HG03175 (cell line): ENCODE measurements around the gene OPN4.

Source experiments
- ATAC-seq: cut with Tn5 transposase; IDR thresholded peaks from one replicate; pipeline ENCODE4 v1.9.1; 2021; ENCODE audit warnings: mild to moderate bottlenecking, moderate library complexity; ENCODE audit not compliant: unreplicated experiment

Gene OPN4

DNA sequence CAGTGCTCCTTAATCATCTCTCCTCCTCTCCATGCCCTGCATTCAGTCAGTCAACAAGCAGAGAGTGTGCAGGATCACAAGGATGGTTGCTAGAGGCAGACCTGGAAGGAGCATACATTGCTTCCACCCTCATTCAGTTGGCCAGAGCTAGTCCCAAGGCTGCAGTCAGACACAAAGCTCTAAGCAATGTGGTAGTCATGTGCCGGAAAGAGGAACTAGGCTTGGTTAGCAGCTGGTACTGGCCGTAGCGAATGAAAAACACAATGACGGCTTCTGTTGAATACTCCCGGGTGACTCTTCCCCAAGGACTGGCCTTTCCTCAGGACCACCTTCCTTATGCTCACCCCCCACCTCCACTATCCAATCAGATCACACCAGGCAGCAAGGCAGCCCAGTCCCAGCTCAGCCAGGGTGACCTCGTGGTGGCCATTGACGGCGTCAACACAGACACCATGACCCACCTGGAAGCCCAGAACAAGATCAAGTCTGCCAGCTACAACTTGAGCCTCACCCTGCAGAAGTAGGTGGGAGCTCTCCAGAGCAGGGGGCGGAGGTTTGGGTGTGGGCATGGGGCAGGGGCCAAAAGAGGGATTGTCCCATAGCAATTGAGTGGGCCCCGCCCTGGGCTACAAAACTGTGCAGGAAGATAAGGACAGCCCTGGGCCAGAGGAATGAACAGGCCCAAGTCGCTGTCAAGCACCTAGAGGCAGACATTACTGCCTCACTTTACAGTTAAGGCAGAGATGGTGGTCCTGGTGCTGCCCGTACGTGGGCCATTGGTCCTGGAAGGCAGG lies 24.8 kb downstream of the OPN4 start:
- peak; percentile 61 for ATAC-seq

DNA sequence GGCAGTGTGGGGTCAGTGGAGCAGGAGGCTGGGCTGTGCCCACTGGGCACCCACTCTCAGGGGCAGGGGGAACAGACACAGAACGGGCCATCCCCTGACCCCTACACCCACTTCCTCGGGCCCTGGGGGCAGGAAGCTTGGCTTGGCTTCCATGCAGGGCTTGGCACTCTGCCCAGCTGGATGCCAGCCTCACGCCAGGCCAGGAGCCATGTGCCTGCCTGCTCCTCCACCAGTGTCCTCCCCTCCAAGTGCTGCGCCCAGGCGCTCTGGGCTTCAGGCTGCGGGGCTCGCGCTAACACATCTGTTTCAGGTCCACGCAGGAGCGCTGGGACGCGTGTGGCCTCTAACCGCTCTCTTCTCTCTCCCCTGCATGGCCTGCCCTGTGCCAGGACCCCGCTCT lies 26.7 kb downstream of the OPN4 start:
- no peak for ATAC-seq

DNA sequence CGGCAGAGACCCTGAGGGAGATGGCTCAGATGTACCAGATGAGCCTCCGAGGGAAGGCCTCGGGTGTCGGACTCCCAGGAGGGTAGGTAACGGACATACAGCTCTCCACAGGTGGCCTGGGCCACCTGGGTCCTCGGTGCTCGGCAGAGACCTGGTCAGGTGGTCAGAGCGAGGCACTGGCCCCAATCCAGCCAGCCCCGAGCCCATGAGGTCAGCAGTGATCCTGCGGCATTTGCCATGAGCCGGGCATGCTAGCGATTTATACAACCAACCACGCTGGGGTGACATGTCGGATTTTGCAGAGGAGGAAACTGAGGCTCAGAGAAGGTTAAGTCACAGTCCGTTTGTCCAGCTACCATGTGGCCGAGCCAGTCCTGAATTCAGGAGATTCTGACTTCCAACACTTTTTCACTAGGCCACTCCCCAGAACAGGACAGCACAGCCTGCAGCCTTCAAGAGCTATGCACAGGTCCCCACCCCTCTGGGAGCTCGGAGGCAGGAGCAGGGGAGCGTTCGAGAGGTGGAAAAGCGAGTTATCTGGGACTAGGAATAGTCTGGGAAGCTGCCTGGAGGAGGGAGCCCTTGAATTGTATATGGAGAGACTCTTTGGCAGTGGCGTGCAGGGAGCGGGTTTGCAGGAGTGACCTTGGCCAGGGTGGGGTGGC lies 27.5 kb downstream of the OPN4 start:
- no peak for ATAC-seq

DNA sequence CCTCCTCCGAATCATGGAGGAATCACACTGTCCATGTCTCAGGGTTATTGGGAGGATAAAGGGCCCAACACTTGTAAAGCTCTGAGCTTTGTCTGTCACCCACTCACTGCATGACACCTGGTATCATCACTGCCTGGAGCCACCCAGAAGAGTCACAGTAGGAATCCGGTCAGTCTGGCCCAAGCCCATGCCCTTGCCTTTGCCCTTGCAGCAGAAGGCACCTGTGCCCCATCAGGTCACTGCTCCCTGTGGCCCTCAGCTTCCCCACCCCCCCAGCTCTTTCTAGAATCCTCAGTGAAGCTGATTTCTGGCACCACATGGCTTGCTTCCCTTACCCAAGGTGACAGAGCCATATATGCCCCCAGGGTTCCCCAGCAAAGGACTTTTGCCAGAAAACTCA lies 28.3 kb downstream of the OPN4 start:
- ATAC-seq, result no peak

DNA sequence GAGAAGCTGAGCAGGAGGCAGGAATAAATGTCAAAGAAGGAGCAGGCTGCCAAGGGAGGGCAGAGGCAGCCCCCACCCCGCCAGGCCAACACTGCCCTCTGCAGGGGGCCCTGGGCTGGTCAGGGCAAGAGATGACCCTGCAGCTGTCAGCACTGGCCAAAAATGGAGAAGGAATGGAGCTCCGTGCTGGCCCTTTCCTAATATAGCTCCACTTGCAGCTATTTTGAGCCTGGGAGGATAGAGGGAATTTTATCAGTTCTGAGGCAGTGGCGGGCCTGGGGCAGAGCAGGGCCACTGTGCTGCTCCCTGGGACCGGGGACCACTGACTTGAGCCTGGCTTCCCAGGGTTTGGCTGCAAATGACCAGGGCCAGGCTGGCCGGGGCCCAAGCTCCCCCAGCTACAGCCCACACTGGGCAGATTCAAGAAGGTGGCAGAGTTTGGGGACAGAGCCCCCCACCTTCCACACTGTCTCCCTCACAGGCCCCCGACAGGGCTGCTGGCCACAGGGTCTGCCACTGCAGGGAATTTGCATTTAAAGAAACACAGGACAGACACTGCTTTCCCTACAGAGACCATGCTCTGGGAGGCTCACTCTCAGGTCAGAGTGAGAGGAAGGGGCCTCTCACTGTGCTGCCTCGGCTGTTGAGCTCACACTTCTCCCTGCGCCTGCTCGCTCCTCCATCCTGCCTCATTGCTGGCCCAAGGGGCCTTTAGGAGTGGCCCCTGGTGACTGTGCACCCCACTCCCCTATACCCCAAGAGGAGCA lies 30.2 kb downstream of the OPN4 start:
- ATAC-seq, result no peak

DNA sequence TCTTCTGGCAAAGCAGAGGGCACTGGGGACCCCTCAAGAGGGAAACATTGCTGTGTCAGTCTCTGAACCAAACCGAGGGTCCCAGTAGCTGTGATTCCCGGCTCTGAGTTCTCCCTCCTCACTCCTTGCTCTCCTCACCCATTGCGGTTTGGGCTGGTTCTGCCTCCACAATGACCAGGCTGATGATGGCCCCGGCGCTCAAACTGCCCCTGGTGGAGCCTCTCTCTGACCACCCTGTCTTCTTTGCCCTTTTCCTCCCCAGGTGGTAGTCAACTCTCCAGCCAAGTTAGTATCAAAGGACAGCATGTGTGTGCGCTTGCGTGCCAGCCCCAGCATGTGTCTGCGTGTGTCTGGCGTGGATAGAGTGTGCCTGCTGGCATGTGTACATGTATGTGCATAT lies 31.1 kb downstream of the OPN4 start:
- no peak for ATAC-seq

DNA sequence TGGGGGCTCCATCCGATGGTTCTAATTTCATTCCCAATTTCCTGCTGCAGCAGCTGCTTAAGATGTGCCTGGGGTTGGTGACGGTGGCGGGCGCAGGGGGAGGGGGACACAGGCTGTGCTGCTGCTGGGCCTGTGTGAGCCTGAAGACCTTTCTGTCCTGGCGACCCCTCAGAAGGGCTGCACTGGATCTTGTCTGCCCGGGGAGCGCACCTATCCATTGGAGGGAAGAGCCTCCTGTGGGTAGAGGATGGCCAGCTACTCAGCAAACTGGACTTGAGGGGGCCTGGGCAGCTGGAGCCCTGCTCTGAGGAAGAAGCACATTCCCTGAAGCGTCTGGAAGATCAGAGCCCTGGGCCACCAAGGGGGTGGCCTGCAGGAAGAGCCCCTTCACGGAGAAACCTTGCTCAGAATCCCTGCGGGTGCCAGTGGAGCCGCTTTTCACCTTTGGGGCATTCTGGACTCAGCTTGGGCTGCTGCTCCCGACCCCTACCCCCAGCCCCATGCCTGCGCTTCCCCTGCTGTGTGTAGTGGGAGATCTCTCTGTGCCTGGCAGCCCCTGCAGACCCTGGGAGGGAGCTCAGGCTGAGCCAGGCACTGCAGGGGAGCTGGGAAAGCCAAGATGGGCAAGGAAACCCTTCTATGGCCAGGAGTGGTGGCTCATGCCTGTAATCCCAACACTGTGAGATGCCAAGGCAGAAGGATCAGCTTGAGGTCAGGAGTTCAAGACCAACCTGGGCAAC lies 31.7 kb downstream of the OPN4 start:
- no peak for ATAC-seq

DNA sequence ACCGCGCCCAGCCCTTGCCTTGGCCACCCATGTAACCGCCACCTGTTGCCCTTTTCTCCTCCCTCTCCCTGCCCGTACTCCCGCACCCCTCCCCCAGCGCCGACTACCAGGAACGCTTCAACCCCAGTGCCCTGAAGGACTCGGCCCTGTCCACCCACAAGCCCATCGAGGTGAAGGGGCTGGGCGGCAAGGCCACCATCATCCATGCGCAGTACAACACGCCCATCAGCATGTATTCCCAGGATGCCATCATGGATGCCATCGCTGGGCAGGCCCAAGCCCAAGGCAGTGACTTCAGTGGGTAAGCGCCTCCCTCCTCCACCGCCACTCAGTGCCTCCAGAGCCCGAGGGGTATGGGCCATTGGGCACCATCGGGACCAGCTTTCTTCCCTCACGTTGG lies 32.6 kb downstream of the OPN4 start:
- no peak for ATAC-seq

DNA sequence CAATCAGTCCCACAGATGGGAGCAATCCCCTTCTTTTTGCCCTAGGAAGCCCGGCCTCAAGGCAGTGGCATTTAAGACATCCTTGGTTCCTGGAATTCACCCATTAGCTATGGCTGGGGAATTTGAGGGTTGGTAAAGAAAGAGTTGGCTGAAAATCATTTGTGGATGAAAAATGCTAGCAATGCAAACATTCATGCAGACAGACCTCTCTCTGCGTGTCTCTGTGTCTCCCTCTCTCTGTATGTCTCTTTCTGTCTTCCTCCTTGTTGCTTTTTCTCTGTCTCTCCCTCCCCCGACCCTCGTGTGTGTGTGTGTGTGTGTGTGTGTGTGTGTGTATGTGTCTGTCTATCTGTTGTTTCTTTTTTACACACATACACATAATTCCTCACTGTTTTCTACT lies 33.4 kb downstream of the OPN4 start:
- ATAC-seq, result no peak

DNA sequence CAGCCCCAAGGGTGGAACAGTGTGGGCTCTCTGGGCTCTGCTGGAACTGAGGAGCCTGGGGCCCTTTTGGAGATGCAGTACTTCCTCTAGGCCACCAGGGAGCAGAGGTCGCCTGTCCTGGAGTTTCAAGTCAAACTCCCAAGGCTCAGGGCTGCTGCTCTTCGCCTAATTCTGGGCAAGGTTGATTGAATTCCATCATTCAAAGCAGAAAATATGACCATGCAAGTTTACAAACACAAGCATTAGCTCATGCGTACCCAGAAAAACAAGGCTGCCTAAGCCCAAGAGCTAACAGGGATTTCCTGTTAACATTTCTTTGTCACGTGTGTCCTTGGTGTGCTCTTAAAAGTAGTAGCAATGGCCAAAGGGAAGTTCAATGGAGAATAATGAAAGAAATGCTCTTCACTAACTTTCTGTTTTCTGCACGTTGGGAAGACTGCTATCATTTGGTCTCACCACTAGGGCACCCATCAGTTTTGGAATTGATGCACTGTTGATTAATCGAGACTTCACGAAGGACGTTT lies 34.1 kb downstream of the OPN4 start:
- peak; percentile 90 for ATAC-seq

DNA sequence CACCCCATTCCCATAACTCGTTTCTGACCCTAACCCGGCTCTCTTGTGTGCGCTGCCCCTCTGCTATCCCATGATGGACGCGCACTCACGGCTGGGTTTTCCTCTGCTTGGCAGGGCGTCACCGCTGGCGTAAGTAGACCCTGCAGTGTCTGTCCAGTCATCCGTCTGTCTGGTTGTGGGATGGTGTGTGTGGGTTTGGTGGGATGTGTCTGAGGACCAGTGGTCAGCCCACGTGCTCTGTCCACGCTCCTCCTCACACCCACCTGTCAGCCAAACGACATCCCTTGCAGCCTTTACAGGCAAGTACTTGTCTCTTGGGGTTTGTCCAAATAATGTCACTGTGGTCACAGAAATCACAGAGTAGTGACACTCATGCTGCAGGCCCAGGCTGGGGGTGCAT lies 34.8 kb downstream of the OPN4 start:
- no peak for ATAC-seq

DNA sequence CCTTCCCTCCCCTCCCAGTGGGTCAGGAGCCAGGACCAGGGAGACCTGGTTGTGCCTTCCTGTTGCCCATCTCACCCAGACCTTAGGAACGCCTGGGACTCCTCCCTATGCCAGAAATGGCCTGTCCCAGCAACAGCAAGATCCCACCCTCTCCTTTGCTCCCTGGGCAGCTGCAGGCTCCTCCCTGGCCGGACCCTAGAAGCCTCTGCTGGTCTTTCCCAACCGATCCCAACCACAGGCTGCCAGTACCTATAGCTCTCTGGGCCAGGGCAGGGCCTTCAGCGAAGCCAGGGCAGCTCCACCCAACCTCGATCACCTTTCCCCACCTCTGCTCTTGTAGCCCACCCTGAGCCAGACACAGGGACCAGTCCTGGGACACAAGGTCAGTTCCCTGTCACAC lies 35.9 kb downstream of the OPN4 start:
- ATAC-seq, result no peak

DNA sequence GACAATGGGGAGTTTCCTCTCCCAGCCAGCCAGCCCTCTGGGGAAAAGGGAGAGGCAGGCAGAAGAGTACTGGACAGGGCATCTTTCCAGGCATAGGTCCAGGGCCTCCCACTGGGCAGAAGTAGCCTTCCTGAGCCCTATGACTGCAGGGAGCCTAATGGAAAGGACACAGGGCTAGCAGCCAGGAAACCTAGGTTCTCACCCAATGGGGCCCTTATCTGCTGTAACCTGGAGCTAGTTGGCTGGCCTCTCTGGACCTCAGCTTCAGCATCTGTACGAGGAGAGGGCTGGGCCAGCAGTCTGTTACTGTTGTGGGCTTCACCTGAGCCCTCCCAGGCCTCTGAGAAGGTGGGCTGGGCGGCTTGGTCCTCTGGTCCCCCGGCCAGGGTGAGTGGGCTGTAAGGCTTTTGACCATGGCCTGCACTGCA lies 36.3 kb downstream of the OPN4 start:
- no peak for ATAC-seq

DNA sequence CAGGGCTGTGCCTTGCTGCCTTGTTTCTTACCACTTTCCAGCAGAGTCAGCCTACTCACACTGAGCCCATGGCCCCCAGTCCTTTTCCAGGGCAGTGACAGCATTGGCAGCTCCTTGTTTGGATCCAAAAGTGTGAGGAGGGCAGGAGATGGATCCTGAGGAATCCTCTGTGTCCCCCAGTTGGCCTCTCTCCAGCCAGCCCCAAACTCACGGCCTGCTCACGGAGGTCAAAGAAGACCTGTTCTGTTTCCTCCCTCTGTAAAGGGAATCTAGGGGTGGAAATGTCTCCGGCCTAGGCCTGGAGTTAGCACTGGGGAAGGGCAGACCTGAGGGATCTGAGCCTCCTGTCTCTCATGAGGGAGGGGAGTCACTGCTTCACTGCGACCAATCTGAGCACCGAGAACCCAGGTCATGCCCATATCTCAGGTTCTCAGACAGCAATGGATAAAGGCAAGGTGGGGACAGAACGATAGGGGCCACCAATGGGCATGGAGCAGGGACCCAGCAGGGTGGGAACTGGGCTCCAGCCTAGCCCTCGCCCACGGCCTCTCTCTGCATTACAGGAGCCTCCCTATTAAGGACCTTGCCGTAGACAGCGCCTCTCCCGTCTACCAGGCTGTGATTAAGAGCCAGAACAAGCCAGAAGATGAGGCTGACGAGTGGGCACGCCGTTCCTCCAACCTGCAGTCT lies 37.1 kb downstream of the OPN4 start:
- ATAC-seq, result no peak

DNA sequence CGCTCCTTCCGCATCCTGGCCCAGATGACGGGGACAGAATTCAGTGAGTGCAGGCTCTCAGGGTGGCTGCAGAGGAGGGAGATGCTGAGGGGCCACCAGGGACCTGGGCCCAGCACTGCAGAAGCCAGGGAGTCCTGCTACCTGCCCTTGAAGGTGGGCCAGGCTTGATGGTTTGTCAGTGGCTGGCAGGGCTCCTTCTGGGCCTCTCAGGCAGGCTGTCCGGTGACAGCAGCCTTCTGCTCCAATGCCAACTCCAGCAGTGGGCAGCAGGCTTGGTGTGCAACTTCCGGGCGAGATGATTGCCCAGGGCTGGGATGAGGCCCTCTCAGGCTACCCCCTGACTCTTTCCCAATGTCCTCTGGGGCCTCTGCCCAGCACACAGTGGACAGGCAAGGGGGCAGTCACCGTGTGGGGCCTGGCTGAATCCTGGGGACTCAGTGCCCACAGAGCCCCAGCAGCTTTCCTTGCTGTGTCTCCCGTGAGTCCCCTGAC lies 37.7 kb downstream of the OPN4 start:
- no peak for ATAC-seq

DNA sequence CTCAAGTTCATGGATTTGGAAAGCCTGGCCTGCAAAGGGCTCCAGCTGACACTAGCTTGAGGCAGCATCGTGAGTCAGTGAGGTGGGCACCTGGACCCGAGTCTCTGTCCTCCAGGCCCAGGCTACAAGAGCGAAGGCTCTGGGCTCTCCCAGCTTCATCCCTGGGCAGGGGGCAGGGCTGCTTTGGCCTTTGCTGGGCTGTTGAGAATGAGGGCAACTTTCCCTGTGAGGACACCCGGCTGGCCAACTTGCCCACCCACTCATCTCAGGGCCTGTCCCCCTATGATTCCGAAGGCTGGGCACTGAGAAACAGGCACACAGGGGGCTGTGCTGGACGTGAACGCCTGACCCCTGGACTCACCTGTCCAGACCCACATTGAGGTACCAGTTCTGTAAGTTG lies 38.3 kb downstream of the OPN4 start:
- no peak for ATAC-seq

DNA sequence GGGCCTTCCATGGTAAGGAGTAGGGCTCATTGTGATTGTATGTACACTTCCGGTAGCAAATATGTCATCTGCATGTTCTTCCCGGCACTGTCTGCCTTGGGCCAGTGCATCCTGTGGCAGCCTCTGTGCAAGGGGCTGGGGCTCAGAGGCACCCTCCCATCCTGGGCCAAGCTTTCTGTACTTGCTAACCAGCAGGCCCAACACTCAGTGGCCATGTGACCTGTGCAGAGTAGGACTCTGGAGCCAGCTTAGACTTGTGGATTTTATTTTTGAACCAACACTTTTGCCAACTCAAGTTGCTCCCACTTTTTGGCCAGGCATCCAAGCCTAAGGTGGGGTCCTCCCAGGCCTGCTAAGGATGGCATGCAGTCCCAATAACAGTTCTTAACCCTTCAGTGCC lies 38.9 kb downstream of the OPN4 start:
- no peak for ATAC-seq

DNA sequence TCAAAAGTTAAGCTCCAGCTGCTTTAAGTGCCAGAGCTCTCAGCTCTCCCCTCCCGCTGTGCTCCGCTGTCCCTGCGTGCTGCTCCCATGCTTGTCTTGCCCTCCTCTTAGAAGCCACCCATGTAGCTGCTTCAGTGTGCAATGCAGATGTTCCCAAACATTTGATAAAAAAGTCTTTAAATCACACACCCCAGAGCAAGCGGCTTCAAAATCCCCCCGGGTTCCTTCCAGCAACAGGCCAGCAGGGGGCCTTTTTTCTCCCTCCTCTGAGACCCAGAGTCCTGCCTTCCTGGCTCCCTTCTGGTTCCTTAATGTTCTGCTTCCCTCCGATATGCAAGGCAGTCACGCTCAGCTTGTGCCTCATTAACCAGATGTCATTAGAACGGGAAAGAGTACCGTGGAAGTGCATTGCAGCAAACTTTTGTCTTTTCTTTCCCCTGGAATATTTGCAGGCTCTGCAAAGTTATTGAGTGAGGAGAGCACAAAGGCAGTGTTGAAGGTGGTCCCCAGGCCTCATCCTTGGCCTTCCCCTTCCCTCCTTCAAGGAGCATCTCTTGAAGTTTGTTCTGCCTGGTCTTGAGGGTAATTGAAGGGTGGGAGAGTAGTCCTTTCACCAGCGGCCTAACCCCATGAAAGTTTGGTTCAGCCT lies 39.5 kb downstream of the OPN4 start:
- no peak for ATAC-seq

DNA sequence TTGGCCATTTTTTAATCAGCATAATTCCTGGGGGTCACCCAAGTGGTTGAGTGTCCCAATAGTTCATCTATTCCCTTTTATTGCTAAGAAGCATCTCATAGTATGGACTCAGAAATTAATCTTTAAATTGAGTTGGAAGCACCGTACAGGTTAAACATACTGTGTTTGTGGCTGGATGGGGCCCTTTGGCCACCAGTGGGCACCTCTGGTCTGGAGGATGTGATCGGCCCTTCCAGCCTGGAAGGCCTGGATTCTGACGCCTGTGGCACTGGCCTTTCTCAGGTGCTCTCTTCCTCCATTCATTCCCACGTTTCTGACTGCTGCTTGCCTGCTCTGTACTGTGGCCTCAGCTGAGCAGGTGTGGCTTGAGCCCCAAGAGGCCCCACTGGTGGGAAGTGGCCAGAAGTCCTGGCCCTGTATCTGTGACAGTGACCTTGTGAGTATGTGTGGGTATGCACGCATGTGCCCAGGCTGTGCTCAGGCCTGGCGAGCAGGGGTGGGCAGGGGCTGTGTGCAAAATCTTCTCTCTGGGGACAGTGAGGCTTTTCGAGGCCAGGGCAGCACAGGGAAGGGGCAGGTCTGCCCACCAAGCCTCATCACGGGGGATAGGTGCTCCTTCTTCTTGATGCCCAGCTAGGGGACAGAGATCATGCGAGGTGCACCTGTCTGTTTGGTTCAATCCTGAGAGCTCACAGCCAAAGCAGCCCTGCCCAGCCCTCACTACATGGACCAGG lies 44.0 kb downstream of the OPN4 start:
- no peak for ATAC-seq
